Measurements from ENCODE around the gene IER2.
"Not testable (repeated sequence)": the region's sequence is repeated elsewhere in the genome, so short reads cannot be mapped to it uniquely, and the experiment has no call there.

Gene IER2

DNA sequence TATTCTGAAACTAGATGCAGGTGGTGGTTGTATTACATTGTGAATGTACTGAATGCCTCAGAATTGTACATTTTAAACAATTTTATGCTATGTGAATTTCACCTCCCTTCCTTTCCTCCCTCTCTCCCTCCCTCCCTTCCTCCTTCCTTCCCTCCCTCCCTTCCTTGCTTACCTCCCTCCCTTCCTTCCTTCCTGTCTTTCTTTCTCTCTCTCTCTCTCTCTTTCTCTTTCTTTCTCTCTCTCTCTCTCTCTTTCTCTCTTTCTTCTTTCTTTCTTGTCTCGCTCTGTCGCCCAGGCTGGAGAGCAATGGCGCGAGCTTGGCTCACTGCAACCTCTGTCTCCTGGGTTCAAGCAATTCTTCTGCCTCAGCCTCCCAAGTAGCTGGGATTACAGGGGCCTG lies 37.2 kb downstream of the IER2 start:
- Histone ChIP-seq H3K27me3 (ENCODE audit: control insufficient read depth in 1 of 2, insufficient read depth in 2 of 2, low read length in 2 of 2) (no peaks in the 10 kb centered on the region), H3K27ac (ENCODE audit: low read length) (no peak overlapping the region), H3K36me3 (ENCODE audit: control insufficient read depth in 2 of 2, insufficient read depth in 2 of 2, low read length in 2 of 2) (no peaks in the 10 kb centered on the region), H3K4me3 (ENCODE audit: low read length in 2 of 2) (no peak overlapping the region), H3K9ac (ENCODE audit: low read length in 2 of 2) (no peak overlapping the region), H3K4me1 (ENCODE audit: control insufficient read depth, insufficient read depth, low read length) (no peaks in the 10 kb centered on the region), H3K9me3 (ENCODE audit: control insufficient read depth in 2 of 2, low read length in 2 of 2) (no peaks in the 10 kb centered on the region)

GRCh38 chr19:13189600-13189999 lies 39.4 kb downstream of the IER2 start:
- H3K36me3 ChIP-seq (ENCODE audit: control insufficient read depth in 2 of 2, insufficient read depth in 2 of 2, low read length in 2 of 2), result no peaks in the 10 kb centered on the region
- H3K4me3 ChIP-seq (ENCODE audit: low read length in 2 of 2), result no peak overlapping the region
- H3K4me1 ChIP-seq (ENCODE audit: control insufficient read depth, insufficient read depth, low read length), result no peaks in the 10 kb centered on the region
- no peaks in the 10 kb centered on the region for H3K9me3 ChIP-seq (ENCODE audit: control insufficient read depth in 2 of 2, low read length in 2 of 2)
- no peak overlapping the region for H3K9ac ChIP-seq (ENCODE audit: low read length in 2 of 2)
- no peak overlapping the region for H3K27ac ChIP-seq (ENCODE audit: low read length)
- no peaks in the 10 kb centered on the region for H3K27me3 ChIP-seq (ENCODE audit: control insufficient read depth in 1 of 2, insufficient read depth in 2 of 2, low read length in 2 of 2)

DNA sequence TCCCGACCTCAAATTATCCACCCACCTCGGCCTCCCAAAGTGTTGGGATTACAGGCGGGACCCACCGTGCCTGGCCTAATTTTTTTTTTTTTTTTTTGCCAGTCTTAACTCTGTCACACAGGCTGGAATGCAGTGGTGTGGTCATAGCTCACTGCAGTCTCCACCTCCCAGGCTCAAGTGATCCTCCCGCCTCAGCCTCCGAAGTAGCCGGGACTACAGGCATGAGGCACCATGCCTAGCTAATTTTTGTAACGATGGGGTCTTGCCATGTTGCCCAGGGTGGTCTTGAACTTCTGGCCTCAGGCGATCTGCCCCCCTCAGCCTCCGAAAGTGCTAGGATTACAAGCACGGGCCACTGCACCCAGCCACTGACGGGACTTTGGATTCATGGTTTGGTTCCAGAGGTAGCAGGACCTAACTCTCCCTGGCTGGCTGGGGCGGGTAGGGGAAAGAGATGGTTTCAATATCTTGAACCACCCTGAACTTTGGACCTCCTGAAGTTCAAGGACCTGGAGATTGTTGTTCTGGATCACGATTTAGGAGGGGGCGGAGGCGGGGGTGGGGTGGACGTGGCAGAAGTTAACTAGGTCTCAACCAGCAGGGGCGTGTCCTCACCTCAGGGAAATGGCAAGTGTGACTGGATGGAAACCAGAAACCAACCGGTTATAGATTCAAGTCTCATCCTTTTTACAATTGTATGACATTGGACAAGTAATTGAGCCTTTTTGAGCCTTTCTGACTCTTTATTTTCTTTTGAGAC lies 40.8 kb downstream of the IER2 start:
- H3K4me1 ChIP-seq (ENCODE audit: control insufficient read depth, insufficient read depth, low read length), result no peaks in the 10 kb centered on the region
- H3K4me3 ChIP-seq (ENCODE audit: low read length in 2 of 2), result no peak overlapping the region
- no peaks in the 10 kb centered on the region for H3K27me3 ChIP-seq (ENCODE audit: control insufficient read depth in 1 of 2, insufficient read depth in 2 of 2, low read length in 2 of 2)
- no peak overlapping the region for H3K9ac ChIP-seq (ENCODE audit: low read length in 2 of 2)
- no peak overlapping the region for H3K27ac ChIP-seq (ENCODE audit: low read length)
- H3K36me3 ChIP-seq (ENCODE audit: control insufficient read depth in 2 of 2, insufficient read depth in 2 of 2, low read length in 2 of 2), result no peaks in the 10 kb centered on the region
- H3K9me3 ChIP-seq (ENCODE audit: control insufficient read depth in 2 of 2, low read length in 2 of 2), result no peaks in the 10 kb centered on the region

DNA sequence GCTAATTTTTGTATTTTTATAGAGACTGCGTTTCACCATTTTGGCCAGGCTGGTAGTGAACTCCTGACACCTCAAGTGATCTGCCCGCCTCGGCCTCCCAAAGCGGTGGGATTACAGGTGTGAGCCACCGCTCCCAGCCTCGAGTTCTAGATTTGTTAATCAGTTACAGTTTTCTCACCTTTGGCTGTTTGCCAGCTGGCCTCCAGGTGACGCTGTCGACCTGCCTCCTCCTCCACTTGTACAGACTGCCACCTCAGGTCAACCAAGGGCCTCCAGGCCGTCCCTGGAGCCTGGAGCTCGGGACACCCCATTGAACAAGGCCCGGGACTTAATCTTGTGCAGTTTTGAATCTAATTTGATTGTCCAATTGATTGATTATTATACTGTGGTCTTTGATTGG lies 45.5 kb downstream of the IER2 start:
- no peaks in the 10 kb centered on the region for H3K27me3 ChIP-seq (ENCODE audit: control insufficient read depth in 1 of 2, insufficient read depth in 2 of 2, low read length in 2 of 2)
- H3K4me1 ChIP-seq (ENCODE audit: control insufficient read depth, insufficient read depth, low read length), result no peaks in the 10 kb centered on the region
- no peaks in the 10 kb centered on the region for H3K9me3 ChIP-seq (ENCODE audit: control insufficient read depth in 2 of 2, low read length in 2 of 2)
- H3K9ac ChIP-seq (ENCODE audit: low read length in 2 of 2), result no peak overlapping the region
- no peaks in the 10 kb centered on the region for H3K36me3 ChIP-seq (ENCODE audit: control insufficient read depth in 2 of 2, insufficient read depth in 2 of 2, low read length in 2 of 2)
- H3K4me3 ChIP-seq (ENCODE audit: low read length in 2 of 2), result no peak overlapping the region
- H3K27ac ChIP-seq (ENCODE audit: low read length), result no peak overlapping the region

GRCh38 chr19:13198634-13199033 lies 48.4 kb downstream of the IER2 start:
- H3K9ac ChIP-seq (ENCODE audit: low read length in 2 of 2), result no peak overlapping the region
- no peaks in the 10 kb centered on the region for H3K9me3 ChIP-seq (ENCODE audit: control insufficient read depth in 2 of 2, low read length in 2 of 2)
- no peak overlapping the region for H3K4me3 ChIP-seq (ENCODE audit: low read length in 2 of 2)
- H3K27ac ChIP-seq (ENCODE audit: low read length), result no peak overlapping the region
- H3K27me3 ChIP-seq (ENCODE audit: control insufficient read depth in 1 of 2, insufficient read depth in 2 of 2, low read length in 2 of 2), result no peaks in the 10 kb centered on the region
- H3K36me3 ChIP-seq (ENCODE audit: control insufficient read depth in 2 of 2, insufficient read depth in 2 of 2, low read length in 2 of 2), result no peaks in the 10 kb centered on the region
- no peaks in the 10 kb centered on the region for H3K4me1 ChIP-seq (ENCODE audit: control insufficient read depth, insufficient read depth, low read length)

DNA sequence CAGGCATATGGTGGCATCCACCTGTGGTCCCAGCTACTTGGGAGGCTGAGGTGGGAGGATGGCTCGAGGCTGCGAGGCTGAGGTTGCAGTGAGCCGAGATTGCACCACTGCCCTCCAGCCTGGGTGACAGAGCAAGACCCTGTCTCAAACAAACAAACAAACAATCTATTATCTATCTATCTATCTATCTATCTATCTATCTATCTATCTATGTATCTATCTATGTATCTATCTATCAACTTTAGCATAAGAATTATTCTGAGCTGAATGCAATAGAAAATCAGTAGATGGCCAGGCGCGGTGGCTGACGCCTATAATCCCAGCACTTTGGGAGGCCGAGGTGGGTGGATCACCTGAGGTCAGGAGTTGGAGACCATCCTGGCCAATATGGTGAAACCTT lies 51.9 kb downstream of the IER2 start:
- H3K36me3 ChIP-seq (ENCODE audit: control insufficient read depth in 2 of 2, insufficient read depth in 2 of 2, low read length in 2 of 2); H3K4me1 ChIP-seq (ENCODE audit: control insufficient read depth, insufficient read depth, low read length); H3K27ac ChIP-seq (ENCODE audit: low read length); H3K4me3 ChIP-seq (ENCODE audit: low read length in 2 of 2); H3K9ac ChIP-seq (ENCODE audit: low read length in 2 of 2); H3K27me3 ChIP-seq (ENCODE audit: control insufficient read depth in 1 of 2, insufficient read depth in 2 of 2, low read length in 2 of 2); H3K9me3 ChIP-seq (ENCODE audit: control insufficient read depth in 2 of 2, low read length in 2 of 2): not testable (repeated sequence)
